ENCODE measurements around the gene RGS11. TPM values are rescaled to one million over a fixed set of nuclear protein-coding genes. Genes with fewer than 3 reads are reported as not detected.

RGS11 gene
- total and polyA plus RNA-seq, 2 experiments from 2014 or later, result 0.74 to 1.8 TPM

GRCh38 chr16:296276-296675 lies 20.5 kb upstream of the RGS11 start:
- Histone ChIP-seq H2AFZ (no peak overlapping the region), H3K4me3 (no peak overlapping the region), H3K4me2 (no peak overlapping the region), H3K27me3 (ENCODE audit: insufficient read depth) (no peaks in the 10 kb centered on the region), H3K36me3 (ENCODE audit: insufficient read depth) (no peaks in the 10 kb centered on the region; the same call in 1 of the 2 replicates), H3K79me2 (replicated peaks; ENCODE audit: insufficient read depth) (no peaks in the 10 kb centered on the region), H3K4me1 (ENCODE audit: insufficient read depth) (no peaks in the 10 kb centered on the region), H3F3A (replicated peaks; ENCODE audit: low read depth) (no peaks in the 10 kb centered on the region), H3K27ac (ENCODE audit: low read depth) (no peak overlapping the region), H4K20me1 (replicated peaks; ENCODE audit: insufficient read depth) (peaks cover 9% of the 10 kb centered on the region; the same call in 1 of the 2 replicates), H3K9me2 (ENCODE audit: insufficient read depth) (no peaks in the 10 kb centered on the region)
- Mint-ChIP-seq H3K9me3 (no peaks in the 10 kb centered on the region; the same call in 2 of the 3 replicates), H3K27ac (no peak overlapping the region), H3K36me3 (ENCODE audit: low read depth) (peaks cover 6% of the 10 kb centered on the region), H3K4me3 (no peak overlapping the region), H3K27me3 (ENCODE audit: insufficient read depth, low read depth, poor library complexity) (peaks cover 4% of the 10 kb centered on the region), H3K4me1 (no peaks in the 10 kb centered on the region)
- no peak for TF ChIP-seq STAT1 (IDR thresholded peaks at IDR 0.05; ENCODE audit: unreplicated experiment)
- no peak for TF ChIP-seq JUNB (IDR thresholded peaks at IDR 0.05; ENCODE audit: unreplicated experiment)
- TF ChIP-seq CTCF (conservative IDR thresholded peaks at IDR 0.05; ENCODE audit: low read depth in 2 of 2), result no peak
- no peak for TF ChIP-seq REST (IDR thresholded peaks at IDR 0.05; ENCODE audit: unreplicated experiment)
- TF ChIP-seq ZNF331 (CRISPR knock-in tag; IDR thresholded peaks at IDR 0.05; ENCODE audit: low read depth), result no peak
- TF ChIP-seq POLR2AphosphoS5 (IDR thresholded peaks at IDR 0.05; ENCODE audit: low read depth), result no peak
- no peak for TF ChIP-seq ETS1 (IDR thresholded peaks at IDR 0.05)
- TF ChIP-seq ZNF462 (CRISPR knock-in tag; IDR thresholded peaks at IDR 0.05), result no peak
- ATAC-seq (no peak), DNase-seq (ENCODE audit: low spot score) (no peak)
